Measurements from ENCODE around the gene PDCD7.

PDCD7 gene

GRCh38 chr15:65083262-65083701, 50.3 kb downstream of the PDCD7 start:
- no peak for TF ChIP-seq CREB1 (IDR thresholded peaks at IDR 0.05; ENCODE audit: low read depth)
- no peak for TF ChIP-seq MAX (IDR thresholded peaks at IDR 0.05)
- no peak for TF ChIP-seq ZBTB7A (IDR thresholded peaks at IDR 0.05; ENCODE audit: low read depth)
- TF ChIP-seq RAD21 (IDR thresholded peaks at IDR 0.05; ENCODE audit: low read depth), result no peak; the same call in 1 of the 2 replicates
- no peak for TF ChIP-seq TAF1 (IDR thresholded peaks at IDR 0.05; ENCODE audit: low read depth)
- no peak for TF ChIP-seq EGR1 (IDR thresholded peaks at IDR 0.05)
- TF ChIP-seq TCF12 (IDR thresholded peaks at IDR 0.05; ENCODE audit: low read depth), result no peak
- no peak for TF ChIP-seq CEBPB (IDR thresholded peaks at IDR 0.05)
- TF ChIP-seq TEAD4 (IDR thresholded peaks at IDR 0.05), result no peak
- no peak for TF ChIP-seq USF1 (IDR thresholded peaks at IDR 0.05)
- no peak for TF ChIP-seq NFIC (IDR thresholded peaks at IDR 0.05)
- no peak for TF ChIP-seq REST (IDR thresholded peaks at IDR 0.05; ENCODE audit: low read depth)
- TF ChIP-seq FOXM1 (IDR thresholded peaks at IDR 0.05; ENCODE audit: borderline replicate concordance, low read depth), result no peak
- no peak for TF ChIP-seq YY1 (IDR thresholded peaks at IDR 0.05; ENCODE audit: low read depth)
- TF ChIP-seq EP300 (IDR thresholded peaks at IDR 0.05; ENCODE audit: borderline replicate concordance), result no peak

GRCh38 chr15:65082303-65082953, 51.2 kb downstream of the PDCD7 start:
- TF ChIP-seq TAF1 (IDR thresholded peaks at IDR 0.05; ENCODE audit: low read depth) (no peak), YY1 (IDR thresholded peaks at IDR 0.05; ENCODE audit: low read depth) (no peak), FOXM1 (IDR thresholded peaks at IDR 0.05; ENCODE audit: borderline replicate concordance, low read depth) (no peak), MAX (IDR thresholded peaks at IDR 0.05) (no peak), REST (IDR thresholded peaks at IDR 0.05; ENCODE audit: low read depth) (no peak), TEAD4 (IDR thresholded peaks at IDR 0.05) (no peak), RAD21 (IDR thresholded peaks at IDR 0.05; ENCODE audit: low read depth) (no peak), EGR1 (IDR thresholded peaks at IDR 0.05) (no peak), CREB1 (IDR thresholded peaks at IDR 0.05; ENCODE audit: low read depth) (no peak), TCF12 (IDR thresholded peaks at IDR 0.05; ENCODE audit: low read depth) (no peak), ZBTB7A (IDR thresholded peaks at IDR 0.05; ENCODE audit: low read depth) (no peak), EP300 (IDR thresholded peaks at IDR 0.05; ENCODE audit: borderline replicate concordance) (no peak), CEBPB (IDR thresholded peaks at IDR 0.05) (no peak), USF1 (IDR thresholded peaks at IDR 0.05) (no peak), NFIC (IDR thresholded peaks at IDR 0.05) (no peak)

GRCh38 chr15:65081758-65082157, 51.9 kb downstream of the PDCD7 start:
- TF ChIP-seq RAD21 (IDR thresholded peaks at IDR 0.05; ENCODE audit: low read depth) (no peak), NFIC (IDR thresholded peaks at IDR 0.05) (no peak), CEBPB (IDR thresholded peaks at IDR 0.05) (no peak), ZBTB7A (IDR thresholded peaks at IDR 0.05; ENCODE audit: low read depth) (no peak), REST (IDR thresholded peaks at IDR 0.05; ENCODE audit: low read depth) (no peak), FOXM1 (IDR thresholded peaks at IDR 0.05; ENCODE audit: borderline replicate concordance, low read depth) (no peak), YY1 (IDR thresholded peaks at IDR 0.05; ENCODE audit: low read depth) (no peak), TCF12 (IDR thresholded peaks at IDR 0.05; ENCODE audit: low read depth) (no peak), USF1 (IDR thresholded peaks at IDR 0.05) (no peak), EGR1 (IDR thresholded peaks at IDR 0.05) (no peak), CREB1 (IDR thresholded peaks at IDR 0.05; ENCODE audit: low read depth) (no peak), TEAD4 (IDR thresholded peaks at IDR 0.05) (no peak), EP300 (IDR thresholded peaks at IDR 0.05; ENCODE audit: borderline replicate concordance) (no peak), MAX (IDR thresholded peaks at IDR 0.05) (no peak), TAF1 (IDR thresholded peaks at IDR 0.05; ENCODE audit: low read depth) (no peak)
